PC-9 (cell line): ENCODE measurements around the gene GKN1. TPM values are rescaled to one million over a fixed set of nuclear protein-coding genes. Genes with fewer than 3 reads are reported as not detected.
A peak's percentile ranks its signal among the peaks of the same experiment; 100 is the strongest.

Experiments
- BruUV-seq: library from RNA; stranded (reverse); fragments of 400-500 nt; replicated peaks from 2 replicates; lab custom pipeline; 2021; lab: Mats Ljungman, UMichigan
- CTCF ChIA-PET: fragments of 300-600 bp; sonication (Branson Sonifier 250); formaldehyde crosslinking; loops from one replicate; lab custom pipeline; 2022; ENCODE audit warnings: antibody characterized with exemption; lab: Charles Lee
- POLR2A ChIA-PET: fragments of 300-600 bp; sonication (Branson Sonifier 250); formaldehyde crosslinking; loops from one replicate; lab custom pipeline; 2022; ENCODE audit warnings: antibody characterized with exemption; ENCODE audit not compliant: unreplicated experiment; lab: Charles Lee
- DNase-seq, 2 experiments: peaks; one replicate each; pipeline versions ENCODE4 v3.0.0 to v3.0.0-alpha.2; 2015 to 2022; ENCODE audit warnings: mixed read lengths in 1 of 2
- H2AFZ ChIP-seq: fragments of 200-600 bp; sonication (generic); 2 replicates; pipeline ENCODE4 v1.8.1; 2017; ENCODE audit warnings: antibody characterized with exemption
- H3F3A ChIP-seq: fragments of 200-600 bp; sonication (generic); 2 replicates; pipeline ENCODE4 v1.8.1; 2017; ENCODE audit warnings: antibody characterized with exemption, mild to moderate bottlenecking, low read depth; ENCODE audit not compliant: insufficient read depth
- H3K27ac ChIP-seq: fragments of 200-600 bp; sonication (generic); 2 replicates; pipeline ENCODE4 v1.6.1; 2016; ENCODE audit warnings: mixed run types
- H3K27me3 ChIP-seq: fragments of 200-600 bp; sonication (generic); 2 replicates; pipeline ENCODE4 v1.6.1; 2016; ENCODE audit warnings: low read depth, mixed run types; ENCODE audit not compliant: insufficient read depth
- H3K36me3 ChIP-seq: fragments of 200-600 bp; sonication (generic); 2 replicates; pipeline ENCODE4 v1.6.1; 2016; ENCODE audit warnings: low read depth, mixed run types
- H3K4me1 ChIP-seq: fragments of 200-600 bp; sonication (generic); replicated peaks from 2 replicates; pipeline ENCODE4 v1.6.1; 2016; ENCODE audit warnings: mixed run types; ENCODE audit not compliant: insufficient read depth
- H3K4me2 ChIP-seq: fragments of 200-600 bp; sonication (generic); 2 replicates; pipeline ENCODE4 v1.6.1; 2017; ENCODE audit warnings: mixed run types
- H3K4me3 ChIP-seq: fragments of 200-600 bp; sonication (generic); 2 replicates; pipeline ENCODE4 v1.6.1; 2016; ENCODE audit warnings: mixed run types
- H3K79me2 ChIP-seq: fragments of 200-600 bp; sonication (generic); 2 replicates; pipeline ENCODE4 v1.6.1; 2017; ENCODE audit warnings: low read depth, mixed run types
- H3K9me2 ChIP-seq: fragments of 200-600 bp; sonication (generic); 2 replicates; pipeline ENCODE4 v1.8.1; 2017; ENCODE audit warnings: mild to moderate bottlenecking; ENCODE audit not compliant: insufficient read depth
- H3K9me3 ChIP-seq: fragments of 200-600 bp; sonication (generic); 2 replicates; pipeline ENCODE4 v1.8.1; 2016; ENCODE audit warnings: low read depth; ENCODE audit not compliant: insufficient read depth
- H4K20me1 ChIP-seq: fragments of 200-600 bp; sonication (generic); 2 replicates; pipeline ENCODE4 v1.8.1; 2017; ENCODE audit not compliant: insufficient read depth
- CTCF ChIP-seq: fragments of 200-600 bp; sonication (generic); conservative IDR thresholded peaks from 2 replicates; pipeline ENCODE4 v1.6.1; 2017; ENCODE audit warnings: mixed run types, antibody characterized with exemption, mild to moderate bottlenecking, moderate library complexity
- EZH2 ChIP-seq: fragments of 200-600 bp; sonication (generic); IDR thresholded peaks from 2 replicates; pipeline ENCODE4 v1.8.0; 2017; ENCODE audit warnings: antibody characterized with exemption, low read depth
- intact Hi-C: fragments of 100-400 bp; cut with micrococcal nuclease; formaldehyde crosslinking; loops from one replicate; pipeline ENCODE4 v1.10.0; 2022; ENCODE audit not compliant: unreplicated experiment
- total RNA-seq: library from RNA; stranded (reverse); gene quantifications from 2 replicates; pipeline ENCODE4 v1.2.3, GENCODE V29; 2021

The GKN1 gene
- total RNA-seq, 1 experiment from 2014 or later, result not detected

GRCh38 chr2:68969736-68970490 is 4.5 kb upstream of the GKN1 start:
- no peak for DNase-seq
- Histone ChIP-seq H3K4me3 (no peak overlapping the region), H2AFZ (no peak overlapping the region), H3K79me2 (no peaks in the 10 kb centered on the region), H3F3A (peaks cover 22% of the 10 kb centered on the region), H4K20me1 (no peaks in the 10 kb centered on the region), H3K9me2 (no peaks in the 10 kb centered on the region), H3K36me3 (no peaks in the 10 kb centered on the region), H3K4me1 (peaks cover 28% of the 10 kb centered on the region), H3K4me2 (no peak overlapping the region), H3K27me3 (no peaks in the 10 kb centered on the region), H3K9me3 (no peaks in the 10 kb centered on the region), H3K27ac (no peak overlapping the region)
- intact Hi-C loops, result loop anchor here (5.0 kb wide), 2 partner anchors 42 to 192 kb away; partner anchors contain the start of gene ANTXR1
- TF ChIP-seq CTCF, result no peak
- TF ChIP-seq EZH2, result no peak
- ChIA-PET CTCF (no interaction called here), POLR2A (interaction anchor here (0.7 kb wide), 1 partner anchor 345 kb away, joined by 4 read pairs; no protein-coding TSS in a partner anchor)
- no TSS peak for BruUV-seq

GRCh38 chr2:68970566-68971265 is 3.7 kb upstream of the GKN1 start:
- ChIA-PET POLR2A (interaction anchor here (0.7 kb wide), 1 partner anchor 344 kb away, joined by 4 read pairs; no protein-coding TSS in a partner anchor), CTCF (no interaction called here)
- H3K4me2 ChIP-seq, result peak overlapping the region; percentile 10
- no peaks in the 10 kb centered on the region for H3K9me2 ChIP-seq
- BruUV-seq, result no TSS peak
- H3K36me3 ChIP-seq, result no peaks in the 10 kb centered on the region
- no peaks in the 10 kb centered on the region for H3K79me2 ChIP-seq
- H3K4me3 ChIP-seq, result no peak overlapping the region
- intact Hi-C loops, result loop anchor here (5.0 kb wide), 2 partner anchors 42 to 192 kb away; partner anchors contain the start of gene ANTXR1
- no peaks in the 10 kb centered on the region for H4K20me1 ChIP-seq
- no peak overlapping the region for H2AFZ ChIP-seq
- peak overlapping the region; percentile 80 for H3K27ac ChIP-seq
- no peak for DNase-seq
- H3F3A ChIP-seq, result peaks cover 22% of the 10 kb centered on the region
- H3K27me3 ChIP-seq, result no peaks in the 10 kb centered on the region
- H3K9me3 ChIP-seq, result no peaks in the 10 kb centered on the region
- H3K4me1 ChIP-seq, result peaks cover 28% of the 10 kb centered on the region
- TF ChIP-seq CTCF (no peak), EZH2 (no peak)

- Histone ChIP-seq H3K36me3 (no peaks in the 10 kb centered on the region), H3K4me1 (peaks cover 28% of the 10 kb centered on the region), H2AFZ (no peak overlapping the region), H3K4me2 (peak overlapping the region; percentile 20), H3K27ac (peak overlapping the region; percentile 80), H3K4me3 (no peak overlapping the region), H3K79me2 (no peaks in the 10 kb centered on the region), H4K20me1 (no peaks in the 10 kb centered on the region), H3K27me3 (no peaks in the 10 kb centered on the region), H3K9me3 (no peaks in the 10 kb centered on the region), H3K9me2 (no peaks in the 10 kb centered on the region), H3F3A (peaks cover 22% of the 10 kb centered on the region)
- BruUV-seq, result no TSS peak
- DNase-seq, result peak; percentile 72 to 89
- ChIA-PET CTCF (no interaction called here), POLR2A (interaction anchor here (0.6 kb wide), 1 partner anchor 172 kb away, joined by 4 read pairs; no protein-coding TSS in a partner anchor)
- intact Hi-C loops, result loop anchor here (5.0 kb wide), 2 partner anchors 41 to 191 kb away; partner anchors contain the start of gene ANTXR1
- TF ChIP-seq EZH2 (no peak), CTCF (no peak)
These were observed 2.7 kb upstream of the GKN1 start for GRCh38 chr2:68971591-68972231.
